ENCODE results near the gene DDAH1. TPM values are rescaled to one million over a fixed set of nuclear protein-coding genes. Genes with fewer than 3 reads are reported as not detected.

The DDAH1 gene
- total and polyA plus RNA-seq, 2 experiments from 2014 or later: 9.1 to 15.5 TPM

GRCh38 chr1:85404408-85404807, 60.6 kb downstream of the DDAH1 start:
- H3K27me3 ChIP-seq: no peaks in the 10 kb centered on the region
- no peak for DNase-seq (ENCODE audit: low read depth in 1 of 2, low spot score in 1 of 2)
- TF ChIP-seq, protein P1, sequence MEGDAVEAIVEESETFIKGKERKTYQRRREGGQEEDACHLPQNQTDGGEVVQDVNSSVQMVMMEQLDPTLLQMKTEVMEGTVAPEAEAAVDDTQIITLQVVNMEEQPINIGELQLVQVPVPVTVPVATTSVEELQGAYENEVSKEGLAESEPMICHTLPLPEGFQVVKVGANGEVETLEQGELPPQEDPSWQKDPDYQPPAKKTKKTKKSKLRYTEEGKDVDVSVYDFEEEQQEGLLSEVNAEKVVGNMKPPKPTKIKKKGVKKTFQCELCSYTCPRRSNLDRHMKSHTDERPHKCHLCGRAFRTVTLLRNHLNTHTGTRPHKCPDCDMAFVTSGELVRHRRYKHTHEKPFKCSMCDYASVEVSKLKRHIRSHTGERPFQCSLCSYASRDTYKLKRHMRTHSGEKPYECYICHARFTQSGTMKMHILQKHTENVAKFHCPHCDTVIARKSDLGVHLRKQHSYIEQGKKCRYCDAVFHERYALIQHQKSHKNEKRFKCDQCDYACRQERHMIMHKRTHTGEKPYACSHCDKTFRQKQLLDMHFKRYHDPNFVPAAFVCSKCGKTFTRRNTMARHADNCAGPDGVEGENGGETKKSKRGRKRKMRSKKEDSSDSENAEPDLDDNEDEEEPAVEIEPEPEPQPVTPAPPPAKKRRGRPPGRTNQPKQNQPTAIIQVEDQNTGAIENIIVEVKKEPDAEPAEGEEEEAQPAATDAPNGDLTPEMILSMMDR (IDR thresholded peaks at IDR 0.05; ENCODE audit: low read depth, low read length): no peak
- H3K4me3 ChIP-seq: no peak overlapping the region
- no peaks in the 10 kb centered on the region for H3K4me1 ChIP-seq (ENCODE audit: low read depth)
- H3K9me3 ChIP-seq (ENCODE audit: low read depth): no peaks in the 10 kb centered on the region
- H3K27ac ChIP-seq: no peak overlapping the region
- H3K36me3 ChIP-seq: no peaks in the 10 kb centered on the region

- DNase-seq (ENCODE audit: low read depth in 1 of 2, low spot score in 1 of 2): peak in 1 of 2 donors; percentile 77
- Histone ChIP-seq H3K27me3 (no peaks in the 10 kb centered on the region), H3K4me3 (no peak overlapping the region), H3K36me3 (no peaks in the 10 kb centered on the region), H3K9me3 (ENCODE audit: low read depth) (no peaks in the 10 kb centered on the region), H3K4me1 (ENCODE audit: low read depth) (no peaks in the 10 kb centered on the region), H3K27ac (no peak overlapping the region)
- TF ChIP-seq, protein P1 (IDR thresholded peaks at IDR 0.05; ENCODE audit: low read depth, low read length): peak; percentile 50
These were observed 66.4 kb downstream of the DDAH1 start for GRCh38 chr1:85398391-85399064.

DNA sequence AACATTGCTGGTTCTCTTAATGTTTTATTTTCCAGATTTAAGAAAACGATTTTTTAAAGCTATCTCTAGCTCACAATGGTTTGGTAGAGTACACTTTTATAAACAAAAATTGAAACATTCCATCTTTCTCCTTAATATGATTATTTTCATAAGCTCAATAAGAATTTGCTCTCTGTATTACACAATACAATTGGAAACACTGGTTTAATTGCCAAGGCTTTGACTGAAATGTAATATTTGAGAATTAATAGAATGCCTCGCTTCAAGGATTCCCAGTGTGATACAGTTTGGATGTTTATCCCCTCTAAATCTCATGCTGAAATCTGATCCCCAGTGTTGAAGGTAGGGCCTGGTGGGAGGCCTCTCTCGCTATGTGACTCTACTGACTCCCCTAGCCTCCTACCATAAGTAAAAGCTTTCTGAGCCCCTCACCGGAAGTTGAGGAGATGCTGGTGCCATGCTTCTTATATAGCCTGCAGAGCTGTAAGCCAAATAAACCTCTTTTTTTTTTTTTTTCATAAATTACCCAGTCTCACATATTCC, 67.4 kb downstream of the DDAH1 start:
- Histone ChIP-seq H3K27me3 (no peaks in the 10 kb centered on the region), H3K4me3 (no peak overlapping the region), H3K27ac (no peak overlapping the region), H3K9me3 (ENCODE audit: low read depth) (no peaks in the 10 kb centered on the region), H3K4me1 (ENCODE audit: low read depth) (no peaks in the 10 kb centered on the region), H3K36me3 (no peaks in the 10 kb centered on the region)
- TF ChIP-seq, protein P1 (IDR thresholded peaks at IDR 0.05; ENCODE audit: low read depth, low read length): no peak
- no peak for DNase-seq (ENCODE audit: low read depth in 1 of 2, low spot score in 1 of 2)

DNA sequence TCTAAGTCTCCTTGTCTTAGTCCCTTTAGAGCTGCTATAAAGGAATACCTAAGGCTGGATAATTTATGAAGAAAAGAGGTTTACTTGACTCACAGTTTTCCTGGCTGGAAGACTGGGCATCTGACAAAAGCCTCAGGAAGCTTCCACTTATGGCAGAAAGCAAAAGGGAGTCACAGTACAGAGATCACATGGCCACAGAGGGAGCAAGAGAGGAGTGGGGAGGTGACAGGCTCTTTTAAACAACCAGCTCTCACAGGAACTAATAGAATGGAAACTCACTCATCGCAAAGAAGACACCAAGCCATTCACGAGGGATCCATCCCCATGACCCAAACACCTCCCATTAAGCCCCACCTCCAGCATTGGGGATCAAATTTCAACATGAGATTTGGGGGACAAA, 68.8 kb downstream of the DDAH1 start:
- TF ChIP-seq, protein P1 (IDR thresholded peaks at IDR 0.05; ENCODE audit: low read depth, low read length): no peak

GRCh38 chr1:85394130-85394529, 70.8 kb downstream of the DDAH1 start:
- Histone ChIP-seq H3K4me1 (ENCODE audit: low read depth) (no peaks in the 10 kb centered on the region), H3K9me3 (ENCODE audit: low read depth) (no peaks in the 10 kb centered on the region), H3K27me3 (no peaks in the 10 kb centered on the region), H3K27ac (no peak overlapping the region), H3K36me3 (no peaks in the 10 kb centered on the region), H3K4me3 (no peak overlapping the region)
- TF ChIP-seq, protein P1 (IDR thresholded peaks at IDR 0.05; ENCODE audit: low read depth, low read length): no peak
- DNase-seq (ENCODE audit: low read depth in 1 of 2, low spot score in 1 of 2): no peak

More for the DNA sequence above, 68.8 kb downstream of the DDAH1 start:
- H3K9me3 ChIP-seq (ENCODE audit: low read depth): no peaks in the 10 kb centered on the region
- no peaks in the 10 kb centered on the region for H3K36me3 ChIP-seq
- no peaks in the 10 kb centered on the region for H3K27me3 ChIP-seq
- H3K4me1 ChIP-seq (ENCODE audit: low read depth): no peaks in the 10 kb centered on the region
- H3K4me3 ChIP-seq: no peak overlapping the region
- DNase-seq (ENCODE audit: low read depth in 1 of 2, low spot score in 1 of 2): no peak
- no peak overlapping the region for H3K27ac ChIP-seq

All from cardiac muscle cell (in vitro differentiated cells and primary cell).